Small intestine (tissue), 7 donors: ENCODE data around the gene SERINC5. TPM values are rescaled to one million over a fixed set of nuclear protein-coding genes. Genes with fewer than 3 reads are reported as not detected.
"Not testable (repeated sequence)": the region's sequence is repeated elsewhere in the genome, so short reads cannot be mapped to it uniquely, and the experiment has no call there.

Source experiments
- DNase-seq, 2 donors: peaks; one replicate each; pipeline versions ENCODE4 v3.0.0 to v3.0.0-alpha.2; 2013
- FAIRE-seq: peaks from 2 replicates; lab custom pipeline; 2012; peaks lifted over from hg19 to GRCh38; lab: Jason Lieb, UNC
- H3K27ac ChIP-seq, 3 donors: one replicate each; pipeline ENCODE4 v1.5.1; 2013; ENCODE audit warnings: low read length in 2 of 3, mild to moderate bottlenecking in 2 of 3, control low read depth in 1 of 3, inconsistent platforms in 1 of 3, low read depth in 1 of 3, moderate library complexity in 1 of 3
- H3K27me3 ChIP-seq, 3 donors: one replicate each; pipeline ENCODE4 v1.6.1; 2013; ENCODE audit warnings: low read length in 3 of 3, inconsistent platforms in 1 of 3; ENCODE audit not compliant: control insufficient read depth in 3 of 3, insufficient read depth in 3 of 3
- H3K36me3 ChIP-seq, 3 donors: one replicate each; pipeline ENCODE4 v1.6.1; 2013; ENCODE audit warnings: low read length in 3 of 3, inconsistent platforms in 1 of 3, low read depth in 1 of 3, mild to moderate bottlenecking in 1 of 3, moderate library complexity in 1 of 3; ENCODE audit not compliant: control insufficient read depth in 3 of 3, insufficient read depth in 2 of 3
- H3K4me1 ChIP-seq, 3 donors: one replicate each; pipeline ENCODE4 v1.6.1; 2013; ENCODE audit warnings: low read length in 2 of 3, inconsistent platforms in 1 of 3, low read depth in 1 of 3, mild to moderate bottlenecking in 1 of 3, moderate library complexity in 1 of 3; ENCODE audit not compliant: control insufficient read depth in 3 of 3, insufficient read depth in 2 of 3
- H3K4me3 ChIP-seq, 3 donors: one replicate each; pipeline ENCODE4 v1.5.1; 2013; ENCODE audit warnings: low read length in 3 of 3, control low read depth in 1 of 3, inconsistent platforms in 1 of 3, low read depth in 1 of 3, mild to moderate bottlenecking in 1 of 3, moderate library complexity in 1 of 3
- H3K9me3 ChIP-seq, 2 donors: one replicate each; pipeline ENCODE4 v1.6.1; 2013; ENCODE audit warnings: low read depth in 1 of 2, low read length in 1 of 2; ENCODE audit not compliant: control insufficient read depth in 2 of 2, insufficient read depth in 1 of 2
- whole genome bisulfite sequencing, 3 donors: extraction: QIAGEN DNeasy Blood & Tissue Kit; methylation state at CpG; one replicate each; pipeline ENCODE4 v1.1.7; 2013; 5-methylcytosine and 5-hydroxymethylcytosine counted together
- polyA plus RNA-seq, 4 donors: library from polyadenylated mRNA; stranded (reverse) in 3 of 4; unstranded in 1 of 4; fragments of 200-250 nt in 3 of 4; fragments of 120-200 nt in 1 of 4; gene quantifications; one replicate each; pipeline versions ENCODE4 v1.2.1 to v1.2.3, GENCODE V29; 2013
- donor health status: healthy with polysubstance abuse.
- donor health status: control.
- donor health status: control.
- donor health status: Bipolar disorder and iron deficiency.
- donor health status: healthy.

SERINC5 gene
- polyA plus RNA-seq, 4 donors: 1.9 to 62.9 (median 7.6) TPM

DNA sequence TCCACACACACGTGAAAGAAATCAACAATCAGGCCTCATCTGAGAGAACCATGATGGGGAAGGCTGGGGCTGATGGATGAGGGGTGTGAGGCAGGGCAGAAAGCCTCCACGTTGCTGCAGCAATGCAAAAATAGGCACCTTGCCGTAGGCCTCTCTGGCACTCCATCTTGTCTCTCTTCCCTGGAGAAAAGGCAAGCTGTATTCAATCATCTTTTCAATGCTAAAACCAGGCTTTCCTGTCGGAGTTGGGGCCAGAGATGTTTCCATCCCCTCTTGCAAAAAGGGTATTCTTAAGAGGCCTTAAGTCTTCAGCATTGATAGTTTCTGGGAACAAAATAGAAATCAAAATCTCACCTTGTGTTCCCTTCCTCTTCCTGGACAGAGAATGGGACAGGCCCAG, 139.8 kb downstream of the SERINC5 start:
- Histone ChIP-seq H3K36me3 (peaks cover 0 to 4% (median 0%) of the 10 kb centered on the region in 3 donors), H3K9me3 (peaks cover 0 to 8% of the 10 kb centered on the region in 2 donors), H3K4me1 (peaks cover 0 to 4% (median 0%) of the 10 kb centered on the region in 3 donors), H3K27ac (no peak overlapping the region), H3K4me3 (no peak overlapping the region), H3K27me3 (no peaks in the 10 kb centered on the region)
- 77 to 90% (median 85%) methylated on average over 4 of the region's 4 CpGs for WGBS, 3 donors
- DNase-seq: no peak
- FAIRE-seq: no peak

DNA sequence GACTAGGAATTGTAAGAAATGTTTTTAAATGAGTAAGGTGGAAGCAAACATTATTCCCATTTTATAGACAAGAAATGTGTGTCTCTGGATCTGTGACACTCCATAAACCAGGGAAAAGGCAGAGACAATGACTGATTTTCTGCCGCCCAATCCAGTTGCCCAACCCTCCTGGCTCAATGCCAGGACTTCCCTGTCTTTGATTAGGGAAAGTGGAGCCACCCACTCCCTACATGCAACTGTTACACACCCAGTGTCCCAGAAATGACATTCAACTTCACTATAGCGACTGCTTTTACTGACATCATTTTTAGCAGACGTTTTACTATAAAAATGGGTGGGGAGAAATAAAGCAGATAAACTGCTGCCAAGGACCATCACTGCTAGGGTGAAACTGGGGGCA, 141.0 kb downstream of the SERINC5 start:
- H3K27ac ChIP-seq: no peak overlapping the region
- FAIRE-seq: no peak
- peaks cover 0 to 9% (median 0%) of the 10 kb centered on the region in 3 donors for H3K4me1 ChIP-seq
- no peak overlapping the region for H3K4me3 ChIP-seq
- DNase-seq: peak in 1 of 2 donors; percentile 36
- peaks cover 0 to 8% of the 10 kb centered on the region in 2 donors for H3K9me3 ChIP-seq
- H3K36me3 ChIP-seq: peaks cover 0 to 4% (median 0%) of the 10 kb centered on the region in 3 donors
- no peaks in the 10 kb centered on the region for H3K27me3 ChIP-seq
- 22 to 63% (median 59%) methylated on average over 3 of the region's 3 CpGs for WGBS, 3 donors

DNA sequence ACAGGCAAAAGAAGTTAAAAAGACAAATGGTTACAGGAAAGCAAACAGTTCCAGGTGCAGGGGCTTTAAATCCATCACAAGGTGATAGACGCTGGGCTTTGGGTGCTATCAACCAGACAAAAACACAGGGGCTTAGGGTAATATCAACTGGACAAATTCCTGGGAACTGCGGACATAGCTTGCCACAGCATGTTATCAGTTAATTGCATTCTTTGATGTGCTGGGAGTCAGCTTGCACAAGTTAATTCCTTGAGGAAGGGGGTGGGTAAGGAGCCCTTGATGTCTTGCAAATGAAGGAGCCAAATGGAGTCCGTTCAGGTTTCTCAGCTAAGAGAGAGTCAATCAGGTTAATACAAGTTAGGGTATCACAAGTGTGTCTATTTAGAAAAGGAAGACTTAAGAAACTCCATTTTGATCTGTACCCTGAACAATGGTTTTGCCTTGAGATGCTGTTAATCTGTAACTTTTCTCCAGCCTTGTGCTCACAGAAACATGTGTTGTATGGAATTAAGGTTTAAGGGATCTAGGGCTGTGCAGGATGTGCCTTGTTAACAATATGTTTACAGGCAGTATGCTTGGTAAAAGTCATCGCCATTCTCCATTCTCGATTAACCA, 144.4 kb downstream of the SERINC5 start:
- H3K4me3 ChIP-seq, H3K27ac ChIP-seq, H3K4me1 ChIP-seq, H3K27me3 ChIP-seq, H3K36me3 ChIP-seq, H3K9me3 ChIP-seq, FAIRE-seq: not testable (repeated sequence)
- DNase-seq: peak in 1 of 2 donors; percentile 54
- whole genome bisulfite sequencing, 3 donors: 24 to 59% (median 29%) methylated on average over 5 of the region's 5 CpGs

DNA sequence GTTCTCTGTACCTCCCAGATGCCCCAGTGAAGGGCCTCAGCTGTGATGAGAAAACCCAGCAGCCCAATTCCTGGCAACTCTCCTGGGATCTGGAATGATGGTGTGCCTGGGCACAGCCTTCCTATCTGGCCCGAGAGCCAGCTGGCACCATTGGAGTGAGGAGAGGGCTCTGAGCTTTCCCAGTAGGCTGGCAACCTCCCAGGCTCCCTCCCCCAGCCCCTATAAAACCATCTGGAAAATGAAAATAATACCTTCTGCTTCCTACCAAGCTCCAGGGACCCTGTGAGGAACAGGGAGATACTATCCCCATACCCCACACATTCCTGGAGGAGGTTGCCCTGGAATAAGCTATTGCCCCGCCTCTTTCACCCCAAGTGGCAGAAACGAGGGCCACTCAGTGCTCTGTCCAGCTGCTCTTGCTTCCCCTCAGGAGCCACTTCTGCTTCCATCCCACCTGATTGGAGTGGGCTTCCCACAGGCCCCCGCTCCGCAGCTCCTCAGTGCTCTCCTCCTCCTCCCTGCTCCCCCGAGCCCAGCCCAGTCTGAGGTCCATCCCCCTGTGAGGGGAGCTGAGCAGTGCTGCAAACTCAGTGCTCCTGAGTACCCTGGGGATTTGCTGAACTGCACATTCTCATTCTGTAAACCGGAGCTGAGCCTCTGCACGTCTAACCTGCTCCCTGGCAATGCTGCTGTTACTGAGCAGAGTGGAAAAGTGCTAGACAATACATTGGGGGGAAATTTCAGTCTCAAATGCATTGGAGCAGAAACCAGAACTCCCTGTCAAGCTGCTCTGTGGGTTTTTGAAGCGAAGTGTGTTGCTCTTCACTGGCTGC, 146.0 kb downstream of the SERINC5 start:
- DNase-seq (peak in 1 of 2 donors; percentile 12), FAIRE-seq (no peak)
- WGBS, 3 donors: 55 to 68% (median 64%) methylated on average over 9 of the region's 9 CpGs
- Histone ChIP-seq H3K4me3 (no peak overlapping the region), H3K27ac (no peak overlapping the region), H3K36me3 (peaks cover 0 to 4% (median 0%) of the 10 kb centered on the region in 3 donors), H3K27me3 (no peaks in the 10 kb centered on the region), H3K4me1 (peaks cover 0 to 18% (median 0%) of the 10 kb centered on the region in 3 donors), H3K9me3 (peaks cover 0 to 8% of the 10 kb centered on the region in 2 donors)

DNA sequence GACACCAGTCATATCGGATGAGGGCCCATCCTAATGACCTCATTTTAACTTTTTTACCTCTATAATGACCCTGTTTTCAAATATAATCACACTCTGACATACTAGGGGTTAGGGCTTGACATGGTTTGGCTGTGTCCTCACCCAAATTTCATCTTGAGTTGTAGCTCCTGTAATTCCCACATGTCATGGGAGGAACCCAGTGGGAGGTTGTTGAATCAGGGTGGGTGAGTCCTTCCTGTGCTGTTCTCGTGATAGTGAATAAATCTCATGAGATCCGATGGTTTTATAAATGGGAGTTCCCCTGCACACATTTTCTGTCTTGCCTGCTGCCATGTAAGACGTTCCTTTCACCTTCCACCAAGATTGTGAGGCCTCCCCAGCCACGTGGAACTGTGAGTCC, 148.9 kb downstream of the SERINC5 start:
- no peak for FAIRE-seq
- WGBS, 3 donors: 71 to 85% (median 75%) methylated on average over 5 of the region's 5 CpGs
- Histone ChIP-seq H3K27me3 (no peaks in the 10 kb centered on the region), H3K36me3 (no peaks in the 10 kb centered on the region), H3K4me1 (peaks cover 0 to 16% (median 0%) of the 10 kb centered on the region in 3 donors), H3K9me3 (no peaks in the 10 kb centered on the region), H3K4me3 (no peak overlapping the region), H3K27ac (no peak overlapping the region)
- DNase-seq: no peak

DNA sequence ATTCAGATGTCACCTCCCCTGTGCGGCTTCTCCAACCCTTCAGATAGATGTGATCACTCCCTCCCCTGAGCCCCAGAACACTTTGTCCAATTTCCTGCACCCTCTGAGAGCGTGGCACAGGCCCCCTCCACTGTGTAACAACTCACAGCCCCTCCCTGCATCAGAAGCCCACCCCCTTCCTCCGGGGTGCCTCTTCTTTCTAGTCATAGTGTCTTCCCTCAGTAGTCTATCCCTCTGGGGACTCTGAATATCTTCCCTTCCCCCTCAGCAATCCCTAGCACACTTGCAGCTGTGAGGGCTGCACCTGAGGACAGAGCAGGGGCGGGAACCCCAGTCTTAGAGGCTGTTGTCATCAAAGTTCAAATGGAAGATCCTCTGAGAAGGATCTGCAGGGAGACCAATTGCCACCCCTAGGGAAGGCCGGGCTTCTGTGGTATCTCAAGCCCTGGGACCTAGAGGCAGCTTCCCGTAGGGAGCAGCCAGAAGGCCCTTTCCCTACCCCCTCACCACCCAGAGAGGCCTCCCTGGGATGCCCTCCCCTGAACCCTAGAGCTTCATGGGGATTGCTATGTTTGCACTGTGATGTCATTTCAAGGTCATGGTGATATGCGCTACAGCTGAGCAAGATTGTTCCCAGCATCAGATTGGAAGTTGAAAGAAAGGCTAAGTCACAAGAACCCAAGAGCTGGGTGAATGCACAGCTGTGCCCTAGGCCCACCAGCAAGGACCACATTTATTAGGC, 150.0 kb downstream of the SERINC5 start:
- H3K27ac ChIP-seq: no peak overlapping the region
- 74 to 83% (median 79%) methylated on average over 7 of the region's 7 CpGs for WGBS, 3 donors
- no peak overlapping the region for H3K4me3 ChIP-seq
- peak in 1 of 2 donors; percentile 75 for DNase-seq
- peaks cover 0 to 14% (median 0%) of the 10 kb centered on the region in 3 donors for H3K4me1 ChIP-seq
- no peak for FAIRE-seq
- H3K9me3 ChIP-seq: no peaks in the 10 kb centered on the region
- no peaks in the 10 kb centered on the region for H3K36me3 ChIP-seq
- H3K27me3 ChIP-seq: no peaks in the 10 kb centered on the region

DNA sequence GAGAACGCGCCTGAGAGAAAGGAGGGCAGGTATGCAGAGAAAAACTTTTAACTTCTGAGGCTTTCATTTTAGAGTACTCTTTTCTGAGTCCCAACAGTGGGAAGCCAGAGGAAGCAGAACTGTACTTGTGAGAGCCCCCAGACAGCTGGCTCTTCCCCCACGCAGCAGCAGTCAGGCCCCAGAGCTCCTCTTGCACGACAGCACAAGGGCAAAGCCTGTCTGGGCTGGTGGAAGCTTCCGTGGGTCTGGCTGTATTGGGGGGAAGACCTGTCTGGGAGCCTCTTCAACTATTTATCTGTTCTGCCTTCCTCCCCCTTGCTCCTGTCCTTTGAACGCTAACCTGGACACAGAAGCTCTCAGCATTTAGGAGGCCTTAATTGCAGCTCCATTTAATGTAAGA, 152.5 kb downstream of the SERINC5 start:
- no peak for FAIRE-seq
- WGBS, 3 donors: 79 to 94% (median 92%) methylated on average over 6 of the region's 6 CpGs
- Histone ChIP-seq H3K27me3 (no peaks in the 10 kb centered on the region), H3K36me3 (no peaks in the 10 kb centered on the region), H3K4me1 (peaks cover 0 to 9% (median 0%) of the 10 kb centered on the region in 3 donors), H3K9me3 (no peaks in the 10 kb centered on the region), H3K4me3 (no peak overlapping the region), H3K27ac (no peak overlapping the region)
- DNase-seq: no peak

DNA sequence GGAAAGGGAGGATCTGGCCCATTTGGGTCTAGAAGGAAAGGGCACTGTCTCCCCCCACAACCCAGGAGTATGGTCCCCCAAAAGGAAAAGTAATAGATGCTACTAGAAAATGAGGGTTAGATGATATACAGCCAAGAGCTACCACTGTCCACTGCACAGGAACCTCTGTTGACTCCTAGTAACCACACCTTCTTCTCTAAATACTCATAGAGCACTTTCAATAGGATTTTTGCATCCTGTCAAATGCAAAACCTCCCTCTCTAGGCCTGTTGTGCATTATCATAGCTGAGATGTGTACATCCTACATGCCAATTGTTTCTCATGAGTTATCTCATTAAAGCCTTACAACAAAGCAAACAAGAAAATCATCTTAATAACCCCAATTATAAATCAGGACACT, 153.9 kb downstream of the SERINC5 start:
- H3K4me3 ChIP-seq: no peak overlapping the region
- no peaks in the 10 kb centered on the region for H3K36me3 ChIP-seq
- H3K27ac ChIP-seq: no peak overlapping the region
- no peak for DNase-seq
- H3K4me1 ChIP-seq: peaks cover 0 to 9% (median 0%) of the 10 kb centered on the region in 3 donors
- no peaks in the 10 kb centered on the region for H3K27me3 ChIP-seq
- H3K9me3 ChIP-seq: no peaks in the 10 kb centered on the region
- FAIRE-seq: no peak
